WTC11 (cell line): ENCODE measurements around the gene ZFYVE16.

Experiments
- CREM ChIP-seq: sonication (generic); formaldehyde crosslinking; IDR thresholded peaks from 2 replicates; pipeline ENCODE4 v1.8.1; 2022; ENCODE audit warnings: mild to moderate bottlenecking, missing genetic modification reagents, moderate library complexity
- CTCF ChIP-seq: fragments of 200-600 bp; IDR thresholded peaks from 2 replicates; pipeline ENCODE4 v1.8.0; 2022; ENCODE audit warnings: antibody characterized with exemption
- E2F1 ChIP-seq: sonication (generic); formaldehyde crosslinking; IDR thresholded peaks from 2 replicates; pipeline ENCODE4 v1.8.0; 2022; ENCODE audit warnings: mild to moderate bottlenecking, missing genetic modification reagents
- EMX1 ChIP-seq: fragments of 250-450 bp; sonication (Bioruptor Pico); IDR thresholded peaks from 2 replicates; pipeline ENCODE4 v1.8.0; 2021; ENCODE audit warnings: mild to moderate bottlenecking
- ESRRA ChIP-seq: sonication (generic); formaldehyde crosslinking; IDR thresholded peaks from 2 replicates; pipeline ENCODE4 v1.8.1; 2022; ENCODE audit warnings: mild to moderate bottlenecking, missing genetic modification reagents, borderline replicate concordance
- IRF2 ChIP-seq: sonication (generic); formaldehyde crosslinking; IDR thresholded peaks from 2 replicates; pipeline ENCODE4 v1.8.0; 2022; ENCODE audit warnings: low read depth, missing genetic modification reagents, borderline replicate concordance
- MAX ChIP-seq: sonication (generic); formaldehyde crosslinking; IDR thresholded peaks from 2 replicates; pipeline ENCODE4 v1.8.0; 2022; ENCODE audit warnings: mild to moderate bottlenecking, missing genetic modification reagents
- NFYB ChIP-seq: sonication (generic); formaldehyde crosslinking; conservative IDR thresholded peaks from 2 replicates; pipeline ENCODE4 v1.8.0; 2022; ENCODE audit warnings: low read depth, missing genetic modification reagents
- OVOL2 ChIP-seq: fragments of 250-450 bp; sonication (Bioruptor Pico); IDR thresholded peaks from 2 replicates; pipeline ENCODE4 v1.9.0; 2021; ENCODE audit warnings: mild to moderate bottlenecking, borderline replicate concordance
- STAT6 ChIP-seq: sonication (generic); formaldehyde crosslinking; conservative IDR thresholded peaks from 2 replicates; pipeline ENCODE4 v1.8.1; 2023; ENCODE audit warnings: mild to moderate bottlenecking, low read depth, missing genetic modification reagents, moderate library complexity
- TEAD4 ChIP-seq: sonication (generic); formaldehyde crosslinking; IDR thresholded peaks from 2 replicates; pipeline ENCODE4 v1.8.0; 2022; ENCODE audit warnings: mild to moderate bottlenecking, missing genetic modification reagents
- ZNF121 ChIP-seq: sonication (generic); formaldehyde crosslinking; IDR thresholded peaks from 2 replicates; pipeline ENCODE4 v1.8.0; 2023; ENCODE audit warnings: missing genetic modification reagents
- ZNF263 ChIP-seq: sonication (generic); formaldehyde crosslinking; IDR thresholded peaks from 2 replicates; pipeline ENCODE4 v1.8.1; 2022; ENCODE audit warnings: low read depth, mild to moderate bottlenecking, moderate library complexity, missing genetic modification reagents

- TF ChIP-seq OVOL2 (CRISPR knock-in tag) (no peak), TEAD4 (CRISPR knock-in tag) (no peak), CTCF (no peak), ESRRA (CRISPR knock-in tag) (no peak), ZNF121 (CRISPR knock-in tag) (no peak), CREM (CRISPR knock-in tag) (no peak), ZNF263 (CRISPR knock-in tag) (no peak), E2F1 (CRISPR knock-in tag) (no peak), EMX1 (no peak), STAT6 (CRISPR knock-in tag) (no peak), NFYB (CRISPR knock-in tag) (no peak), IRF2 (CRISPR knock-in tag) (no peak), MAX (CRISPR knock-in tag) (no peak)
Measured at GRCh38 chr5:80369521-80369920, 38.3 kb upstream of the ZFYVE16 start.
